ENCODE data around the gene LAMTOR4. TPM values are rescaled to one million over a fixed set of nuclear protein-coding genes. Genes with fewer than 3 reads are reported as not detected.
A peak's percentile ranks its signal among the peaks of the same experiment; 100 is the strongest.
"Not testable (repeated sequence)": the region's sequence is repeated elsewhere in the genome, so short reads cannot be mapped to it uniquely, and the experiment has no call there.

Gene LAMTOR4
- polyA plus RNA-seq, 1 donor from 2014 or later, result 443 TPM

DNA sequence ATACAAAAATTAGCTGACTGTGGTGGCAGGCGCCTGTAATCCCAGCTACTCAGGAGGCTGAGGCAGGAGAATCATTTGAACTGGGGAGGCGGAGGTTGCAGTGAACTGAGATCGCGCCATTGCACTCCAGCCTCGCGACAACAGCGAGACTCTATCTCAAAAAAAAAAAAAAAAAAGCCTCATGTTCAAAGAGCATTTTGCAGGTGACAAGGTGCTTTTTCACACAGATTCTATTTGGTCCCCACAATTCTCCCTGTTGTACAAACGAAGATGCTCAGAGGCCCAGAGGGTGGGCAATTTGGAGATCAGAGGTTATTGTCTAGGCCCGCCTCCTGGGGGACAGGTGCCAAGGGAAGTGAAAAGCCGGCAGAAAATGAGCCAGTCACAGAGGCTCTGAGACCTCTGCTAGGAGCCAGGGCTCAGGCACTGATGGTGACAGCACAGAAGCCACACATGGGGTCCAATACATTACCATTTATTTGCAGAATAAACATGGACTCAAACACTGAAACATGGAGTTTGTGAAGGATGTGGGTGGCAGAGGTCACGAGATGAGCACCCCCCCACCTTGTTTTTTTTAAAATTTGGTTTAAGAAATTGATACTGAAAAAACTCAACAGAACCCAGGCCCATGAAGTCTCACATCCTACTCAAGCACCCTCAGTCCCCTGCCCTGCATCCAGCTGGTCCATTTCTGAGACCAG lies 20.6 kb downstream of the LAMTOR4 start:
- Mint-ChIP-seq H3K27ac (peak overlapping the region in 1 of 3 donors; percentile 42), H3K27me3 (peaks cover 52% of the 10 kb centered on the region), H3K9me3 (no peaks in the 10 kb centered on the region), H3K4me3 (peak overlapping the region in 3 of 4 donors; percentile 67 to 91 (median 83)), H3K36me3 (no peaks in the 10 kb centered on the region), H3K4me1 (peaks cover 23 to 32% (median 24%) of the 10 kb centered on the region in 3 donors)

DNA sequence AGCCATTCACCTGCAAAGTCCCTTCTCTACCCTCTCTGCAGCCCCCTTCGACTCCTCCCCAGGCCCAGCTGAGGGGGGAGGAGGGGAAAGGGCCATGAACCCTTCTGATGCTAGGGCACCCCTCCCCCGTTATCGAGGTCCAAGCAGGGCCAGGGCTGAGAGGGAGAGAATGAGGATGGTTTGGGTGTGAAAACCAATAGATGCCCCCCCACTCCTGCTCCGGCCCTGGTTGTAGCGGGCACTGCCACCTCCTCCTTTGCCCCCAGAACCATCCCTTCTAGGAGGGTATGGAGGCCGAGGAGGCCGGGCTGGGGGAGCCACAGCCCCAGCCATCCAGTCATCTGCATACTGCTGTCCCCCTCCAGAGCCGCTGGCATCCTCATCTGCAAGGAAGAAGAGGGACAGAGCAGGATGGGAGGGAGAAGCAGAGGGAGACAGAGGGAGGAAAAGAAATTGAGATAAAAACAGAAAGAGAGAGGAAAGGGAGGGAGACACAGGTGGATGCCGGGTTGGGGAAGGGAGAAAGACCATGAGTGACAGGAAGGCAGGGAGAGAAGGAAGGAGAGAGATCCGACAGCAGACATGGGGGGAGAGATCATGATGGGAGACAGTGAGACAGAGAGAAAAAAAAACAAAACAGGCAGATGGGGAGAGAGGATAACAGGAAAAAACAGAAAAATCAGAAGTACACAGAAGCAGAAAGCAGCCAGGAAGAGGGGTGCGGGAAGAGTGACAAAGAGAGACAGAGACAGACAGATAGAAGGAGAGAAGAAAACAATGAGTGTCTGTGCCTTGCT lies 21.6 kb downstream of the LAMTOR4 start:
- peak overlapping the region; percentile 11 to 87 (median 50) for H3K4me3 Mint-ChIP-seq
- H3K36me3 Mint-ChIP-seq, result no peaks in the 10 kb centered on the region
- peaks cover 52% of the 10 kb centered on the region for H3K27me3 Mint-ChIP-seq
- peak overlapping the region in 1 of 3 donors; percentile 14 for H3K27ac Mint-ChIP-seq
- H3K9me3 Mint-ChIP-seq, result no peaks in the 10 kb centered on the region
- H3K4me1 Mint-ChIP-seq, result peaks cover 23 to 32% (median 24%) of the 10 kb centered on the region in 3 donors

DNA sequence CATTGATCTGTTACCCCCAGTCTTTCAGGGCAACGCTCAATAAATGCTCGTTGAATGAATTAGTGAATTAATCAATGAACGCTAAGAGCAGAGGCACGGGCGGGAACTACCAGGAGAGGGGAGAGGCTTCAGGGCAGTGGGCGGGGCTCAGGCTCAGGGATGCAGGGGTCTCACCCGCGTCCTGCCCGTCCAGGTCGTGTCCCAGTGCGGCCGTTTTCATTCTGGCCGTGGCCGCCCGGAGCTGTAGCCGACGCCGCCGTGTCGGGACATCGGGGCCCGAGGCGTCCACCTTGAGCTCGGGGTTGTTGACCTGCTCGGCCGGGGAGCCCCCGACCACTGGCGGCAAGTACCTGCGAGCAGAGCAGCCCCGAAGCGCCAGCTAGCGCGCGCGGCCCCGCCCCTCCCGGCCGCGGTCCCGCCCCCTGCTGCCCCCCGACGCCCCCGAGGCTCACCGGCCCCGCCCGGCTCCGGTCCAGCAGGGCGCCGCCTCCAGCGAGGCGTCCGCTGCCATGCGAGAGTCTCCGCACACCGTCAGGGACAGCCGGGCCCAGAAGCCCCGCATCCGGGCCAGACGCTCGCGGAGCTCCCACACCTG lies 22.5 kb downstream of the LAMTOR4 start:
- H3K36me3 Mint-ChIP-seq, result no peaks in the 10 kb centered on the region

DNA sequence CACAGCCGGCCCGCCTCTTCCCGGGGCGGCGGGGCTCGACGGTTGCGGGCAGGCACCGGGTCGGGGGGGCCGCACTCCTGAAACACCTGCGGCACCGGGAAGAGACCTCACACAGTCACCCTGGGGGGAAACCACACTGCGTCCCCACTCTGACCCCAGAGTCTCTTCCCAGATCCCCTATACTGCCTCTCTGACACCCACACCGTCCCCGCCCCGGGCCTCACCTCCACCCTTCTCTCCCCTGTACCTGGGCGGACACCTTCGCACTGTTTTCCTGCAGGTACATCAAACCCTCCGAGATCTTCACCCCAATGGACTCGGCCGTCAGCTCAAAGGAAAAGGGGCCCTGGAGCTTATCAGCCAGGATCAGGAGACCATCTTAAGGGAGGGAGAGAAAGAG lies 23.1 kb downstream of the LAMTOR4 start:
- Mint-ChIP-seq H3K9me3 (no peaks in the 10 kb centered on the region), H3K27ac (no peak overlapping the region), H3K36me3 (no peaks in the 10 kb centered on the region), H3K27me3 (peaks cover 44% of the 10 kb centered on the region), H3K4me1 (peaks cover 22 to 34% (median 24%) of the 10 kb centered on the region in 3 donors), H3K4me3 (peak overlapping the region in 3 of 4 donors; percentile 63 to 88 (median 88))

More for the DNA sequence above, 22.5 kb downstream of the LAMTOR4 start:
- no peaks in the 10 kb centered on the region for H3K9me3 Mint-ChIP-seq
- H3K4me3 Mint-ChIP-seq, result peak overlapping the region in 3 of 4 donors; percentile 11 to 75 (median 60)
- H3K4me1 Mint-ChIP-seq, result peaks cover 23 to 32% (median 24%) of the 10 kb centered on the region in 3 donors
- H3K27me3 Mint-ChIP-seq, result peaks cover 50% of the 10 kb centered on the region
- peak overlapping the region in 1 of 3 donors; percentile 14 for H3K27ac Mint-ChIP-seq

DNA sequence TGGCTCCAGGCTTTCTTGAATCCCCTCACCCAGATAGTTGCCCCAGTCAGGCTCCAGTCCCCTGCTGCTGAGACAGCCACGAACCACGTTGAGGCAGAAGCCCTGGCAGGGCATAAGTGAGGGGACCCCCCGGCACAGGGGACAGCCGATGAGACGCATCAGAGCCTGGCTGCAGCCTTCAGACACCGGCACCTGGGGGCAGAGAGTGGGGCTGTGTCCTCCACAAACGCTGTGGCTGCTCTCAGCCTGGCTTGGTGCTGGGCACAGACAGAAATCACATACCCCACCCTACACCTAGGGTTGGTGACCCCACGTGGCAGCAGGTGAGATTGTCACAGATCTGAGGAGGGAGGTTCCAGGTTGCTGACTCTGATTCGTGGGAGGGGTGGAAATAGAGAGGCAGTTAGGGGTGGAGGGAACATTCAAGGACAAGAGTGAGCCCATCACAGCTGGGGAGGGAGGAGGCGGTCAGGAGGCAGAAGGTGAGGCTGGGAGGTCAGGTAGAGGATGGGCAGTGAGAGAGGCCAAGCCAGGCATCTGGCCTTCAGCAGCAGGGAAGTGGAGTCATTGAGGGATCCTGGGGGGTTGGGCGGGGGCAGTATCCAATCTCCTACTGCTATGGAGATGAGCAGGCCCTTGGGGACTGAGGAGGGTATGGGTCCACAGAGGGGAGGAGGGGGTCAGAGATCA lies 25.2 kb downstream of the LAMTOR4 start:
- Mint-ChIP-seq H3K27me3 (peaks cover 22% of the 10 kb centered on the region), H3K4me3 (peak overlapping the region in 1 of 4 donors; percentile 44), H3K9me3 (no peaks in the 10 kb centered on the region), H3K27ac (no peak overlapping the region), H3K36me3 (no peaks in the 10 kb centered on the region), H3K4me1 (peaks cover 6 to 18% (median 6%) of the 10 kb centered on the region in 3 donors)

DNA sequence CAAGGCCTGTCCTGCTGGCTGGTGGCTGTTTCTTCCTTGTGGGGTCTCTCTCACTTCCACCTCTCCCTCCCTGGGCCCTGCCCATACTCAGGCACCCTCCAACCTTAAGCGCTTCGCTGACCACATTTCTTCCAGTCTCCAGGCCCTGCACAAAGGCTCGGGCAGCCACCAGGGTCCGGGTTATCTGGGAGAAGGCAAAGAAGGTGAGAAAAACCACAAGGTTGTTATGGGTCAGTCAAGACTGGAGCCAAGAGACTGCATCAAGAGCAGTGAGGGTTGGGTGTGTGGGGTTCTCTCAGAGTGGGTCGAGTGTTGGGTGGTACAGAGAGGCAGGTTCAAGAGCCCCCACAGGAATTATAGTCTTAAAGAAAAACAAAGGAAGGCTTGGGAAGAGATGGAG lies 25.9 kb downstream of the LAMTOR4 start:
- Mint-ChIP-seq H3K4me3 (peak overlapping the region in 1 of 4 donors; percentile 6), H3K27me3 (peaks cover 17% of the 10 kb centered on the region), H3K9me3 (no peaks in the 10 kb centered on the region), H3K4me1 (peaks cover 5 to 17% (median 6%) of the 10 kb centered on the region in 3 donors), H3K36me3 (no peaks in the 10 kb centered on the region), H3K27ac (no peak overlapping the region)

DNA sequence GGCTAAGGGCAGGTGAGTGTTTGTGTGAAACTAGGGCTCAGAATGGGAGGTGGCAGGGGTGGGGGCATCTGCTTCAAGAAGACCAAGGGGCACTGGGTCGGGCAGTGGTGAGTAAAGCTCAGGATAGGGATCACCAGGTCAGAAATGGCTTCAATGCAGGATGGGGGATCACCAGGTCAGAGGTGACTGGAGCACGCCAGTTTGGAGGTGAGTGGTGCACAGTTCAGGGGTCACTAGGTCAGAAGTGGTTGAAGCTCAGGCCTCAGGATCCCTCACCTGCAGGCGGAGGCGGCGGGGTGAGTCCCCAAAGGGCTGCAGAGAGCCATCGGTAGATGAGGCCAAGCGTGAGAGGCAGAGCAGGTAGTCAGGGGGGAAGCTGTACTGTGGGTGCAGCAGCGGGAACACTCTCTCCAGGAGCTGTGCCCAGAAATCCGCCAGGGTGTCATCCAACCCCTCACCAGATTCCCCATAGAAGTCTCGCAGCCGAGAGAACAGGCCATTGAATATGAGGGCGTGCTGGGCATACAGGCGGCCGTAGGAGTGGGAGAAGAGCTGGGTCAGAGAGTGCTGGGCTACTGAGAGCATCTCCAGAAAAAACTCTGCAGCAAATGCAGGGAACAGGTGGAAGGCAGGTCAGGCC lies 26.7 kb downstream of the LAMTOR4 start:
- Mint-ChIP-seq H3K27me3 (peaks cover 15% of the 10 kb centered on the region), H3K4me1 (peaks cover 5 to 15% (median 6%) of the 10 kb centered on the region in 3 donors), H3K9me3 (no peaks in the 10 kb centered on the region), H3K4me3 (peak overlapping the region in 3 of 4 donors; percentile 2 to 81 (median 6)), H3K36me3 (no peaks in the 10 kb centered on the region), H3K27ac (no peak overlapping the region)

DNA sequence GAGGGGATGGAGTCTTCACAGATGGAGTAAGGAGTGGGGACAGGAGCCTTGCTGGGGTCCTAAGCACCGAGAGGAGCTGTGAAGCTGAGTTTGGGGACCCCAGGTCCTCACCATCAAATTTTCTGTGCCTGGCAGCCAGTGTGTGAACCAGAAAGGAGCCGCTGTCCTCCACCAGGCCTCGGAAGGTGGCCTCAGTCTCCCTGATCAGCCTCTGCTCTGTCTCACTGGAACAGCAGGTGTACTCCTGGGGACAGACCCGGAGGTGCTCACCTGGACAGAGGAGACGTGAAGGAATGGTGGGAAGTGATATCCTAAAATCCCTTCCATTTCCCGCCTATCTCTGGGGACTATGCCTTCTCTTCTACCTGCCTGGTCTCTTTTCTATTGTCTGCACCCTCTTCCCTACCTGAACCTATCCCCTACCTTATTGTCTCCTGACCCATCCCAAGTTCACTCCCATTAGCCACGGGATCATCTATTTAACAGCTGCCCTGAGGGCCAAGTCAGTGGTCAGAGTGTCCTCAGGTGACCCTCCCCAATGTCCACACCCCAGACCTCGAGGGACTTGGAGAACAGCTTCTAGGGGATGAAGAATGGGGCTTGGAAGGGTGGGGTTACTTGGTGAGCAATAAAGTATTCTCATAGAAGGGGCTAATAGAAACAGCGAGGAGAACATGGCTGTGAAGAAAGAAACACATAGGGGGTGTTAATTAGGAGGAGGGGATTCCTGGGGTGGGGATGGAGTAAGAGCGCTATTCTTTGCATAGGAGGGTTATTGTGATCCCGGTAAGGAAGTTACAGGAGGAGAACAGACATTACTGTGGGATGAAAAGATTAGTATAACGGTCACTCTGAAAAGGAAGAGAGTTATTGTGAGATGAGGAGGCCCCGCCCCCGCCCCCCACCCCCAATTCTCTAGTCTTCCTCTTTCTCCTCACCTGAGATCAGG lies 27.7 kb downstream of the LAMTOR4 start:
- H3K27me3 Mint-ChIP-seq, result peaks cover 11% of the 10 kb centered on the region
- peaks cover 5 to 10% (median 6%) of the 10 kb centered on the region in 3 donors for H3K4me1 Mint-ChIP-seq
- H3K36me3 Mint-ChIP-seq, result no peaks in the 10 kb centered on the region
- H3K27ac Mint-ChIP-seq, result peak overlapping the region in 1 of 3 donors; percentile 12
- no peaks in the 10 kb centered on the region for H3K9me3 Mint-ChIP-seq
- H3K4me3 Mint-ChIP-seq, result peak overlapping the region; percentile 73 to 93 (median 85)

DNA sequence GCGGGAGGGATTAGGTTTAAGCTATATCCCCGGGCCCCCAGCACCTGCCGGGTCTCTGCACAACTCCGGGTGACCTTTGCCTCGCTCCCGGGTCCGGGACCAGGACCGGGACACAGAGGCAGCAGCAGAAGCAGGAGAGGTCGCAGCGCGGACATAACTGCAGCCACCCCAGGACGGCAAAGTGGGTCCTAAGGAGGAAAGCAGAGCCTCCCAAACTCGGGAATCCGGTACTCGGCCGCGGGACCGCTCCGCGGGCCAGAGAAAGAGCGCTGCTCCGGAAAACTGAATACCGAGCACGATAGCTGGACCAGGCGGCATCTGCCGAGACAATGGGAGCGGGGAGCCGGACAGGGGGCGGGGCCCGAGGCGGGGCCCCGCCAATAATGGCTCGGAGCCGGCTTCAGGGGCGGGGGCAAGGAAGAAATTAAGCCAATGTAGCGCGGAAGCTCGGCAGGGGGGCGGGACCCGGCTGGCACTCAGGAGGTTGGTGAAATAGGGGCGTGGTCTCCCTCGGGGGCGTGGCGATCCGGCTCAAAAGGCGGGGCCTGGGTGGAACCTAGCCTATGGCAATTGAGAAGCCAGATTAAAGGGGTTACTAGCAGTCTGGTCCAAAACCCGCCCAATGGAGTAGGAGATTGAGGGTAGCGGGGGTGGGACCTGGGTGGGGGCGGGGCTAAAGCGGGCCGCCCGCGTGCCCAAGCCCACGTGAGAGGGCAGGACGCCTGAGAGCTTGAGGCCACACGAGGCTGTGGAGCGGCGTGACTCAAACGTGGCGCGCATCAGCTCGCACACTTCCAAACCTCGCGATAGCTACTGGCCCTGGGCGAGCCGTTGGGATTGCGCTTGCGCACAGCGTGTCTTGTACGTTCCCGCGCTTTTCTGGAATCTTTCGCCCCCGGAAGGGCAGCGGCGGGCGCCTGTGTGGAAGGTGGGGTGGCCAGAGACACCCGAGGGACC lies 28.6 kb downstream of the LAMTOR4 start, which contains the start of the genes GPC2 and STAG3:
Gene GPC2, minus strand, starts transcription at position 337 of the 957 bp plus-strand sequence. Its CDS starts 182 bp downstream, at position 155.
Gene STAG3, plus strand, starts transcription at position 874 of the 957 bp plus-strand sequence. CDS start 2,639 bp downstream, outside the sequence.
- Mint-ChIP-seq H3K36me3 (no peaks in the 10 kb centered on the region), H3K4me1 (peaks cover 5 to 7% (median 6%) of the 10 kb centered on the region in 3 donors), H3K4me3 (peak within 1 kb of the TSS; percentile 73 to 93 (median 85)), H3K27me3 (peaks cover 9% of the 10 kb centered on the region), H3K9me3 (no peaks in the 10 kb centered on the region), H3K27ac (peak within 1 kb of the TSS in 2 of 3 donors; percentile 12 to 74)

DNA sequence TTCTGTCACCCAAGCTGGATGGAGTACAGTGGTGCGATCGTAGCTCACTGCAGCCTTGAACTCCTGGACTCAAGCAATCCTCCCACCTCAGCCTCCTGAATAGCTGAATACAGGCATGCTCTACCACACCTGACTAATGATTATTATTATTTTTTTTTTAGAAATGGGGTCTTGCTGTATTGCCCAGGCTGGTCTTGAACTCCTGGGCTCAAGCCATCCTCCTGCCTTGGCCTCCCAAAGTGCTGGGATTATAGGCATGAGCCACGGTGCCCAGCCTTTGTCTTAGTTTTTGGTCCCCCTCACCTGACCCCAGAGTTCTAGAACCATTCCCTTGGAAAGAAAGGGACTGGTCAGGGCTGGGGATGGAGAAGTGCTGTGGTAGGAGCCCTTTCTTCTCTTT lies 31.4 kb downstream of the LAMTOR4 start:
- H3K4me3 Mint-ChIP-seq, H3K9me3 Mint-ChIP-seq, H3K36me3 Mint-ChIP-seq, H3K4me1 Mint-ChIP-seq, H3K27me3 Mint-ChIP-seq, H3K27ac Mint-ChIP-seq: not testable (repeated sequence)

DNA sequence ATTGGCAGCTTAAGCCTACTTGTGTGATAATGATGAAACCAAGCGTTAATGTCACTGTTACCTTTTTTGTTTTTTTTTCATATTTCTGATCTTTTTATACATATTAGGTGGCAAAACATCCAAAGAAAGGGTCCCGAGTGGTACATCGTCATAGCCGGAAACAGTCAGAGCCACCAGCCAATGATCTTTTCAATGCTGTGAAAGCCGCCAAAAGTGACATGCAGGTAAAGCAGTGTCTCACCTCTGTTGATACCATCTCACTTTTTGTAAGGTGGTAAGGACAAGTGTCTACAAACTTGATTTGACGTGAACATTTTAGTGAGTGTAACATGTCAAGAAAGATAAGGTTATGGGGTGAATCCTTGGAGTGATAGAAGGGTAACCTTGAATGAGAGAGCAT lies 33.9 kb downstream of the LAMTOR4 start:
- H3K9me3 Mint-ChIP-seq, H3K27ac Mint-ChIP-seq, H3K4me3 Mint-ChIP-seq, H3K36me3 Mint-ChIP-seq, H3K27me3 Mint-ChIP-seq, H3K4me1 Mint-ChIP-seq: not testable (repeated sequence)

DNA sequence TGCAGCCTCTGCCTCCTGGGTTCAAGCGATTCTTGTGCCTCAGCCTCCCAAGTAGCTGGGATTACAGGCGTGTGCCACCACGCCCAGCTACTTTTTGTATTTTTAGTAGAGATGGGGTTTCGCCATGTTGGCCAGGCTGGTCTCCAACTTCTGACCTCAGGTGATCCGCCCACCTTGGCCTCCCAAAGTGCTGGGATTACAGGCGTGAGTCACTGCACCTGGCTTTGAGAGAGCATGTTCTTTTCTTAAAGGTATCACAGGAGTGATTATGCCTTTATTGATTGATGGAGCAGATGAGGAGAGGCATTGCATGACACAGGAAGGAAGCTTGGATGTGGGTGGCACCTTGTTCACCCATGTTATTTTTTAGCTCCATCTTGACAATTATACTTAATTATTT lies 34.4 kb downstream of the LAMTOR4 start:
- not testable (repeated sequence) for H3K9me3 Mint-ChIP-seq, H3K27me3 Mint-ChIP-seq, H3K27ac Mint-ChIP-seq, H3K36me3 Mint-ChIP-seq, H3K4me1 Mint-ChIP-seq
- H3K4me3 Mint-ChIP-seq, result peak overlapping the region in 1 of 4 donors; percentile 52

Measured in IgD-negative memory B cell (primary cell).